ENCODE measurements around the gene PCSK4.

DNA sequence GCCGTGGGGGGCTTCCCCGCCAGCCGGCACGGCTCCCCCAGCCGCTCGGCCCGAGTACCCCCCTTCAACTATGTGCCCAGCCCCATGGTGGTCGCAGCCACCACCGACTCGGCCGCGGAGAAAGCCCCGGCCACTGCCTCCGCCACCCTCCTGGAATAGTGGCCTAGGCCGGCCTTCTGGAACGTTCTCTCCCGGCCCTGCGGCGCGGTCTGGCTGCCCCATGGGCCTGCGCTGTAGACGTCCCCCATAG, 20.2 kb downstream of the PCSK4 start:
- no peak for TF ChIP-seq POLR2A (IDR thresholded peaks at IDR 0.05)
- TF ChIP-seq, protein P1, sequence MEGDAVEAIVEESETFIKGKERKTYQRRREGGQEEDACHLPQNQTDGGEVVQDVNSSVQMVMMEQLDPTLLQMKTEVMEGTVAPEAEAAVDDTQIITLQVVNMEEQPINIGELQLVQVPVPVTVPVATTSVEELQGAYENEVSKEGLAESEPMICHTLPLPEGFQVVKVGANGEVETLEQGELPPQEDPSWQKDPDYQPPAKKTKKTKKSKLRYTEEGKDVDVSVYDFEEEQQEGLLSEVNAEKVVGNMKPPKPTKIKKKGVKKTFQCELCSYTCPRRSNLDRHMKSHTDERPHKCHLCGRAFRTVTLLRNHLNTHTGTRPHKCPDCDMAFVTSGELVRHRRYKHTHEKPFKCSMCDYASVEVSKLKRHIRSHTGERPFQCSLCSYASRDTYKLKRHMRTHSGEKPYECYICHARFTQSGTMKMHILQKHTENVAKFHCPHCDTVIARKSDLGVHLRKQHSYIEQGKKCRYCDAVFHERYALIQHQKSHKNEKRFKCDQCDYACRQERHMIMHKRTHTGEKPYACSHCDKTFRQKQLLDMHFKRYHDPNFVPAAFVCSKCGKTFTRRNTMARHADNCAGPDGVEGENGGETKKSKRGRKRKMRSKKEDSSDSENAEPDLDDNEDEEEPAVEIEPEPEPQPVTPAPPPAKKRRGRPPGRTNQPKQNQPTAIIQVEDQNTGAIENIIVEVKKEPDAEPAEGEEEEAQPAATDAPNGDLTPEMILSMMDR (IDR thresholded peaks at IDR 0.05), result no peak

Data from vagina (tissue), 2 donors.